Measurements from ENCODE around the gene NR3C1. TPM values are rescaled to one million over a fixed set of nuclear protein-coding genes. Genes with fewer than 3 reads are reported as not detected.

Gene NR3C1
- total RNA-seq, 1 experiment from 2014 or later = 31.4 TPM

GRCh38 chr5:143370440-143370839 lies 33.0 kb downstream of the NR3C1 start:
- Histone ChIP-seq H4K91ac (ENCODE audit: insufficient read length, low read depth, low read length) (no peak overlapping the region), H3K27ac (ENCODE audit: insufficient read length, low read depth, low read length) (no peak overlapping the region), H2AFZ (ENCODE audit: low read length) (no peak overlapping the region), H3K9ac (ENCODE audit: extremely low read depth, insufficient read length, low read length) (no peak overlapping the region), H4K20me1 (ENCODE audit: control insufficient read depth, insufficient read depth, insufficient read length) (no peaks in the 10 kb centered on the region), H3T11ph (ENCODE audit: low read length) (no peak overlapping the region), H3K23ac (ENCODE audit: insufficient read length, low read depth, low read length) (no peak overlapping the region), H3K79me2 (ENCODE audit: insufficient read depth, low read length) (no peaks in the 10 kb centered on the region), H2BK20ac (ENCODE audit: low read depth, low read length, poor library complexity, severe bottlenecking) (no peak overlapping the region), H3K14ac (ENCODE audit: insufficient read depth, low read length) (no peak overlapping the region), H3K4ac (ENCODE audit: low read depth, low read length) (no peak overlapping the region), H2BK12ac (ENCODE audit: insufficient read length, low read depth, low read length) (no peak overlapping the region), H3K79me1 (ENCODE audit: insufficient read depth, low read depth, low read length, poor library complexity, severe bottlenecking) (no peaks in the 10 kb centered on the region), H3K23me2 (ENCODE audit: insufficient read length, low read depth, low read length, poor library complexity, severe bottlenecking) (no peaks in the 10 kb centered on the region), H2BK5ac (ENCODE audit: insufficient read length, low read length) (no peak overlapping the region), H3K18ac (ENCODE audit: insufficient read length, low read depth, low read length) (no peak overlapping the region), H4K8ac (replicated peaks; ENCODE audit: insufficient read length, low read depth, low read length) (no peak overlapping the region), H2AK5ac (ENCODE audit: insufficient read length, low read length) (no peak overlapping the region), H3K4me2 (ENCODE audit: insufficient read depth, insufficient read length, low read length) (no peak overlapping the region), H3K4me1 (ENCODE audit: insufficient read depth, low read length) (no peaks in the 10 kb centered on the region), H3K27me3 (ENCODE audit: insufficient read depth, low read length) (no peaks in the 10 kb centered on the region), H2BK15ac (ENCODE audit: low read depth, low read length) (no peak overlapping the region), H4K5ac (ENCODE audit: insufficient read length, low read depth, low read length) (no peak overlapping the region), H2BK120ac (ENCODE audit: low read depth, low read length, poor library complexity, severe bottlenecking) (no peak overlapping the region), H3K9me3 (ENCODE audit: control insufficient read depth, low read depth, low read length) (no peaks in the 10 kb centered on the region), H3K56ac (ENCODE audit: insufficient read length, low read depth, low read length) (no peak overlapping the region)
- WGBS (ENCODE audit: extremely low coverage, insufficient read length, low lambda C conversion rate) = no CpG with 5 or more reads among the region's 3 CpGs
- no peak overlapping the region for H3K4me3 Mint-ChIP-seq
- H3K4me1 Mint-ChIP-seq = no peaks in the 10 kb centered on the region
- no peak for TF ChIP-seq CTCF (conservative IDR thresholded peaks at IDR 0.05)
- H3K27me3 Mint-ChIP-seq (ENCODE audit: low read depth) = no peaks in the 10 kb centered on the region
- H3K9me3 Mint-ChIP-seq = peaks cover 0 to 2% of the 10 kb centered on the region in 2 experiments; a peak in 1 of 5 replicates
- H3K27ac Mint-ChIP-seq = no peak overlapping the region
- peaks cover 0 to 6% (median 4%) of the 10 kb centered on the region in 3 experiments; a peak in 4 of 7 replicates for H3K36me3 Mint-ChIP-seq (ENCODE audit: insufficient read depth in 1 of 3, low read depth in 3 of 3)
- no peak for DNase-seq

Measured in H9 (cell line).